Measurements from ENCODE around the gene MTRR.

GRCh38 chr5:7871653-7872052 is 2.7 kb downstream of the MTRR start:
- TF ChIP-seq EZH2 (IDR thresholded peaks at IDR 0.05; ENCODE audit: low read length, unreplicated experiment) = no peak
- TF ChIP-seq, protein P1, sequence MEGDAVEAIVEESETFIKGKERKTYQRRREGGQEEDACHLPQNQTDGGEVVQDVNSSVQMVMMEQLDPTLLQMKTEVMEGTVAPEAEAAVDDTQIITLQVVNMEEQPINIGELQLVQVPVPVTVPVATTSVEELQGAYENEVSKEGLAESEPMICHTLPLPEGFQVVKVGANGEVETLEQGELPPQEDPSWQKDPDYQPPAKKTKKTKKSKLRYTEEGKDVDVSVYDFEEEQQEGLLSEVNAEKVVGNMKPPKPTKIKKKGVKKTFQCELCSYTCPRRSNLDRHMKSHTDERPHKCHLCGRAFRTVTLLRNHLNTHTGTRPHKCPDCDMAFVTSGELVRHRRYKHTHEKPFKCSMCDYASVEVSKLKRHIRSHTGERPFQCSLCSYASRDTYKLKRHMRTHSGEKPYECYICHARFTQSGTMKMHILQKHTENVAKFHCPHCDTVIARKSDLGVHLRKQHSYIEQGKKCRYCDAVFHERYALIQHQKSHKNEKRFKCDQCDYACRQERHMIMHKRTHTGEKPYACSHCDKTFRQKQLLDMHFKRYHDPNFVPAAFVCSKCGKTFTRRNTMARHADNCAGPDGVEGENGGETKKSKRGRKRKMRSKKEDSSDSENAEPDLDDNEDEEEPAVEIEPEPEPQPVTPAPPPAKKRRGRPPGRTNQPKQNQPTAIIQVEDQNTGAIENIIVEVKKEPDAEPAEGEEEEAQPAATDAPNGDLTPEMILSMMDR (conservative IDR thresholded peaks at IDR 0.05; ENCODE audit: low read depth, low read length) = 0 out of 2 replicates have a peak, but pooled peaks have one; percentile 12
